PC-3 (cell line): ENCODE data around the gene TMEM218. TPM values are rescaled to one million over a fixed set of nuclear protein-coding genes. Genes with fewer than 3 reads are reported as not detected.

Source experiments
- ATAC-seq: fragments of 200-7000 bp; cut with Tn5 transposase; 2 replicates; pipeline ENCODE4 v1.9.1; 2020; ENCODE audit warnings: mild to moderate bottlenecking, moderate library complexity
- BruUV-seq: library from RNA; stranded (reverse); fragments of 400-500 nt; replicated peaks from 2 replicates; lab custom pipeline; 2021; lab: Mats Ljungman, UMichigan
- CTCF ChIA-PET: fragments of 300-600 bp; sonication (Branson Sonifier 250); formaldehyde crosslinking; loops from one replicate; lab custom pipeline; 2022; ENCODE audit warnings: antibody characterized with exemption; lab: Charles Lee
- POLR2A ChIA-PET: fragments of 300-600 bp; sonication (Branson Sonifier 250); formaldehyde crosslinking; loops from one replicate; lab custom pipeline; 2022; ENCODE audit warnings: antibody characterized with exemption; ENCODE audit not compliant: unreplicated experiment; lab: Charles Lee
- DNase-seq: peaks from one replicate; pipeline ENCODE4 v3.0.0-alpha.2; 2015
- H2AFZ ChIP-seq: fragments of 300-600 bp; sonication (generic); 2 replicates; pipeline ENCODE4 v1.6.0; 2016; ENCODE audit warnings: antibody characterized with exemption, low read length
- H3F3A ChIP-seq: fragments of 300-600 bp; sonication (generic); one replicate; pipeline ENCODE4 v1.6.0; 2017; ENCODE audit warnings: antibody characterized with exemption, low read length, control low read depth, mild to moderate bottlenecking; ENCODE audit not compliant: unreplicated experiment
- H3K27ac ChIP-seq: fragments of 300-600 bp; sonication (generic); 2 replicates; pipeline ENCODE4 v1.5.1; 2016; ENCODE audit warnings: mild to moderate bottlenecking, low read length
- H3K27me3 ChIP-seq: fragments of 300-600 bp; sonication (generic); 2 replicates; pipeline ENCODE4 v1.6.1; 2016; ENCODE audit warnings: low read length, mixed read lengths
- H3K36me3 ChIP-seq: fragments of 300-600 bp; sonication (generic); 2 replicates; pipeline ENCODE4 v1.6.1; 2016; ENCODE audit warnings: low read depth, mixed run types, low read length, mixed read lengths
- H3K4me1 ChIP-seq: fragments of 300-600 bp; sonication (generic); 2 replicates; pipeline ENCODE4 v1.5.1; 2016; ENCODE audit warnings: low read length; ENCODE audit not compliant: insufficient read depth
- H3K4me2 ChIP-seq: fragments of 300-600 bp; sonication (generic); 2 replicates; pipeline ENCODE4 v1.6.0; 2016; ENCODE audit warnings: low read length
- H3K4me3 ChIP-seq: fragments of 300-600 bp; sonication (generic); 2 replicates; pipeline ENCODE4 v1.5.1; 2016; ENCODE audit warnings: mild to moderate bottlenecking, low read length, mixed read lengths
- H3K79me2 ChIP-seq: fragments of 300-600 bp; sonication (generic); 2 replicates; pipeline ENCODE4 v1.6.1; 2017; ENCODE audit warnings: low read length, mixed read lengths
- H3K9ac ChIP-seq: fragments of 300-600 bp; sonication (generic); 2 replicates; pipeline ENCODE4 v1.6.0; 2016; ENCODE audit warnings: mild to moderate bottlenecking, low read length
- H3K9me2 ChIP-seq: fragments of 300-600 bp; sonication (generic); replicated peaks from 2 replicates; pipeline ENCODE4 v1.6.1; 2016; ENCODE audit warnings: mixed run types, low read length, mixed read lengths
- H3K9me3 ChIP-seq: fragments of 300-600 bp; sonication (generic); 2 replicates; pipeline ENCODE4 v1.6.1; 2016; ENCODE audit warnings: low read length, mixed read lengths
- H4K20me1 ChIP-seq: fragments of 300-600 bp; sonication (generic); 2 replicates; pipeline ENCODE4 v1.6.1; 2016; ENCODE audit warnings: low read length, mixed read lengths
- EZH2 ChIP-seq: fragments of 300-600 bp; sonication (generic); IDR thresholded peaks from one replicate; pipeline ENCODE4 v1.6.1; 2017; ENCODE audit warnings: antibody characterized with exemption, mild to moderate bottlenecking, low read length; ENCODE audit not compliant: unreplicated experiment
- EZH2phosphoT487 ChIP-seq: fragments of 300-600 bp; sonication (generic); IDR thresholded peaks from 2 replicates; pipeline ENCODE4 v1.6.1; 2018; ENCODE audit warnings: mild to moderate bottlenecking, antibody characterized with exemption, low read length, borderline replicate concordance
- intact Hi-C: fragments of 100-400 bp; cut with micrococcal nuclease; formaldehyde crosslinking; loops from 2 replicates; pipeline ENCODE4 v1.9.0; 2023
- total RNA-seq: library from RNA; depleted of rRNA; stranded (reverse); fragments of >200 nt; gene quantifications from 2 replicates; pipeline ENCODE4 v1.2.3, GENCODE V29; 2014
- TF ChIP-seq, protein P1 (sequence below): fragments of 300-600 bp; sonication (generic); conservative IDR thresholded peaks from 2 replicates; pipeline ENCODE4 v1.5.1; 2017; ENCODE audit warnings: antibody characterized with exemption, low read depth, mild to moderate bottlenecking, low read length

Gene TMEM218
- total RNA-seq, 1 experiment from 2014 or later = 37.0 TPM

DNA sequence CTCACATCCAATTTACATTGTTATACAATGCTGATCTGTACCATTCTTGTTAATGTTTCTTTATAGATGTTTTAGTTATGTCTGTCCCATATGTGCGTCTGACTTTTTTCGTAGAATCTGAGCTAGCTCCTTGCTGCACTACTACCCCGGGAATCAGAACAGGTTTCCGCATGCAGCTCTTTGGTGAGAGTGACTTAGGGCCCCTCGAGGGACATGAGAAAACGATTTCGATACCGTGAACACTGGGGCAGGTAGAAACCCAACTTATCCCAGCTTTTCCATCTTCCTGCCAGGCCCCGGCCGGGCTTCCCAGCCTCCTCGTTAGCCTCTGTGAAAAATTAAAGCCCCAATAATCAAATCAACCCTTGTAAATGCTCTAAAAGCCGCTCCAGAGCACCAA, 29.8 kb upstream of the TMEM218 start:
- Histone ChIP-seq H3K9me2 (no peaks in the 10 kb centered on the region), H3K4me2 (no peak overlapping the region), H3K4me3 (no peak overlapping the region), H4K20me1 (no peaks in the 10 kb centered on the region), H3K27ac (no peak overlapping the region), H3K27me3 (peaks cover 11% of the 10 kb centered on the region; the same call in 1 of the 2 replicates), H2AFZ (no peak overlapping the region), H3K9me3 (no peaks in the 10 kb centered on the region), H3K79me2 (no peaks in the 10 kb centered on the region), H3K4me1 (peaks cover 3% of the 10 kb centered on the region; the same call in 1 of the 2 replicates), H3K36me3 (no peaks in the 10 kb centered on the region), H3K9ac (no peak overlapping the region), H3F3A (no peaks in the 10 kb centered on the region)
- TF ChIP-seq EZH2phosphoT487 (no peak), EZH2 (no peak)
- TF ChIP-seq, protein P1, sequence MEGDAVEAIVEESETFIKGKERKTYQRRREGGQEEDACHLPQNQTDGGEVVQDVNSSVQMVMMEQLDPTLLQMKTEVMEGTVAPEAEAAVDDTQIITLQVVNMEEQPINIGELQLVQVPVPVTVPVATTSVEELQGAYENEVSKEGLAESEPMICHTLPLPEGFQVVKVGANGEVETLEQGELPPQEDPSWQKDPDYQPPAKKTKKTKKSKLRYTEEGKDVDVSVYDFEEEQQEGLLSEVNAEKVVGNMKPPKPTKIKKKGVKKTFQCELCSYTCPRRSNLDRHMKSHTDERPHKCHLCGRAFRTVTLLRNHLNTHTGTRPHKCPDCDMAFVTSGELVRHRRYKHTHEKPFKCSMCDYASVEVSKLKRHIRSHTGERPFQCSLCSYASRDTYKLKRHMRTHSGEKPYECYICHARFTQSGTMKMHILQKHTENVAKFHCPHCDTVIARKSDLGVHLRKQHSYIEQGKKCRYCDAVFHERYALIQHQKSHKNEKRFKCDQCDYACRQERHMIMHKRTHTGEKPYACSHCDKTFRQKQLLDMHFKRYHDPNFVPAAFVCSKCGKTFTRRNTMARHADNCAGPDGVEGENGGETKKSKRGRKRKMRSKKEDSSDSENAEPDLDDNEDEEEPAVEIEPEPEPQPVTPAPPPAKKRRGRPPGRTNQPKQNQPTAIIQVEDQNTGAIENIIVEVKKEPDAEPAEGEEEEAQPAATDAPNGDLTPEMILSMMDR = no peak
- DNase-seq (no peak), ATAC-seq (no peak)
- intact Hi-C loops = loop anchor here (1.0 to 2.0 kb wide), 3 partner anchors 50 to 179 kb away; no protein-coding TSS in a partner anchor
- POLR2A ChIA-PET = no interaction called here
- BruUV-seq = no TSS peak
- CTCF ChIA-PET = interaction anchor here (0.6 kb wide), 2 partner anchors 172 to 204 kb away, joined by 3 to 4 read pairs; no protein-coding TSS in a partner anchor

DNA sequence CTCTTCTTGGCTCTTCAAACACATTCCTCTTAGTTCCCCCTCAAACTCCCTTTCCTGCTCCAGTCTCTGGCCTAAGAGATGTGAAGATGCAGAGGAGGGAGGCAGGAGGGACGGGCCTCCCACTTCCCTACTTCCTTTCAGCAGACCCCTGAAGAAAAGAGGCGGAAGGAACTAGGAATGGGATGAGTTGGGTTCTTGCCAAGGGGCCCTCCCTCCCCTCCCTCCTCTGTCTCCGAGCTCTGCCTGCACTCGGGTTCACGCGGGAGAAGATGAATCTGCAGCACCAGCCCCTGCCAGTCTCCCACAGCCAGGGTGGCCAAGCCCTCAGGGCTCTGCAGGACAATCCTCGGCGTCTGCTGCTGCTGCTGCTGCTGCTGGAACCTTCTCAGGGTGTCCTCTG, 28.8 kb upstream of the TMEM218 start:
- Histone ChIP-seq H3F3A (no peaks in the 10 kb centered on the region), H3K27me3 (peaks cover 18% of the 10 kb centered on the region; the same call in 1 of the 2 replicates), H3K4me1 (peaks cover 3% of the 10 kb centered on the region; the same call in 1 of the 2 replicates), H3K79me2 (no peaks in the 10 kb centered on the region), H2AFZ (no peak overlapping the region), H3K9me3 (no peaks in the 10 kb centered on the region), H3K4me3 (no peak overlapping the region), H4K20me1 (no peaks in the 10 kb centered on the region), H3K4me2 (no peak overlapping the region), H3K36me3 (no peaks in the 10 kb centered on the region), H3K27ac (no peak overlapping the region), H3K9me2 (no peaks in the 10 kb centered on the region), H3K9ac (no peak overlapping the region)
- TF ChIP-seq, protein P1 = no peak
- TF ChIP-seq EZH2phosphoT487 (no peak), EZH2 (no peak)
- POLR2A ChIA-PET = interaction anchor here (0.5 kb wide), 1 partner anchor 240 kb away, joined by 6 read pairs; no protein-coding TSS in a partner anchor
- no peak for DNase-seq
- ATAC-seq = no peak
- intact Hi-C loops = loop anchor here (2.0 kb wide), 1 partner anchor 169 kb away; no protein-coding TSS in a partner anchor
- BruUV-seq = no TSS peak
- CTCF ChIA-PET = interaction anchor here (0.6 kb wide), 2 partner anchors 21 to 49 kb away, joined by 3 to 5 read pairs; no protein-coding TSS in a partner anchor

DNA sequence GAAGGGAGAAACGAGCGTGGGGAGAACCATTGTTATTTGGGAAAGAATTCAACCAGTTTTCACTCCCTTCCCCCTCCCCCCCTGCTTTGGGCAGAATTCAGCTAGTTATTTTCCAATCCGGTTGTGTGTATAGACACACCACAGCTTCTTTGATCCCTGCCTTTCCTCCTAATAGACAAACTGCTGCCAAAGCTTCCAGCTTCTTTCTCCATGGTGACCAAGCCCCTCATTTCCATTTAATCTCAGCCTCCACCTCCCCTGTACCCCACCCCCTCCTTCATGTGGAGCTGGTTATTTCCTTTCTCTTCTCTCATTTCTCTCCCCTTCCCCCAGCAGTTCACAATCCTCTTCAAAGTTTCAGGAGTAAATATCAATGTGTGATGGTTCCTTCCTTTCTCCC, 28.4 kb upstream of the TMEM218 start:
- no peaks in the 10 kb centered on the region for H3F3A ChIP-seq
- H3K9me2 ChIP-seq = no peaks in the 10 kb centered on the region
- H4K20me1 ChIP-seq = no peaks in the 10 kb centered on the region
- H3K27me3 ChIP-seq = peaks cover 23% of the 10 kb centered on the region; the same call in 1 of the 2 replicates
- ChIA-PET POLR2A (interaction anchor here (0.5 kb wide), 1 partner anchor 239 kb away, joined by 6 read pairs; no protein-coding TSS in a partner anchor), CTCF (interaction anchor here (0.6 kb wide), 2 partner anchors 21 to 49 kb away, joined by 3 to 5 read pairs; no protein-coding TSS in a partner anchor)
- no peaks in the 10 kb centered on the region for H3K9me3 ChIP-seq
- intact Hi-C loops = loop anchor here (2.0 kb wide), 1 partner anchor 169 kb away; no protein-coding TSS in a partner anchor
- TF ChIP-seq EZH2phosphoT487 (no peak), EZH2 (no peak)
- TF ChIP-seq, protein P1 = no peak
- peaks cover 3% of the 10 kb centered on the region; the same call in 1 of the 2 replicates for H3K4me1 ChIP-seq
- no peak overlapping the region for H2AFZ ChIP-seq
- no peak for ATAC-seq
- no peaks in the 10 kb centered on the region for H3K79me2 ChIP-seq
- H3K4me3 ChIP-seq = no peak overlapping the region
- H3K36me3 ChIP-seq = no peaks in the 10 kb centered on the region
- no TSS peak for BruUV-seq
- H3K27ac ChIP-seq = no peak overlapping the region
- no peak for DNase-seq
- H3K4me2 ChIP-seq = no peak overlapping the region
- H3K9ac ChIP-seq = no peak overlapping the region
